Measurements from ENCODE around the gene TAOK2.

GRCh38 chr16:30011714-30012504 is 38.2 kb downstream of the TAOK2 start:
- TF ChIP-seq ZNF24 (tag by site-specific recombination; IDR thresholded peaks at IDR 0.05) (no peak), ZNF660 (tag by site-specific recombination; IDR thresholded peaks at IDR 0.05) (no peak)

Data from HEK293 (cell line).